ENCODE data around the gene BOLA1. TPM values are rescaled to one million over a fixed set of nuclear protein-coding genes. Genes with fewer than 3 reads are reported as not detected.
"Not testable (repeated sequence)": the region's sequence is repeated elsewhere in the genome, so short reads cannot be mapped to it uniquely, and the experiment has no call there.

Gene BOLA1, protein sequence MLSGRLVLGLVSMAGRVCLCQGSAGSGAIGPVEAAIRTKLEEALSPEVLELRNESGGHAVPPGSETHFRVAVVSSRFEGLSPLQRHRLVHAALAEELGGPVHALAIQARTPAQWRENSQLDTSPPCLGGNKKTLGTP
- total RNA-seq, result 6.3 TPM

DNA sequence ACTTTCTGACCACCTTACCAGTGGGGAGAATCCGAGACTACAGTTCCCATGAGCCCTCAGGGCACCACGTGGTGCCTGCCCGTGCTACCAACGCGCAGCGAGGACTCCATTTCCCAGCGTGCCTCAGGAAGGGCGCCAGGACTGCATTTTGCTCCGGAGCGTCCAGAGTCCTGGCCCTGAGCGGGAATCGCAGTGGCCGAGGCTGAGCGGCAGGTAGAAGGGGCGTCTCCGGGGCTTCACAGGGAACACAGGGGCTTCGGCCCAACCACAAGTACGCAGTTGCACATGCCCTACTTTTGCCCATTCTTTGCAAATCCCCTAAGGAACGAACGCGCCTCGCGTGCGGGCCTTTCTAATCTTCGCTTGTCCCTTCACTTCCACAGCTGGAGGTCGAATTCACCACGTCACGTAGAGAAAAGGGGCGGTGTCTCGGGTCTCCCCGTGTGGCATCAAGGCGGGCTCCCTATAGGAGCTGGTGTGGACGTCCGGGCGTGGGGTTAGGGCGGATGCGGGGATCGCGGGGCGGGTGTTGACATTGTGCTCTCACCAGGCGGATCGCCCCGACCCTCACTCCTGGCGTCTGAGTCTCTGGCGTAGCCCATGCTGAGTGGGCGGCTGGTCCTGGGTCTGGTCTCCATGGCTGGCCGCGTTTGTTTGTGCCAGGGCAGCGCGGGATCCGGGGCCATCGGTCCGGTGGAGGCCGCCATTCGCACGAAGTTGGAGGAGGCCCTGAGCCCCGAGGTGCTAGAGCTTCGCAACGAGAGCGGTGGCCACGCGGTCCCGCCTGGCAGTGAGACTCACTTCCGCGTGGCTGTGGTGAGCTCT lies at the start of gene BOLA1:
TSS of gene BOLA1 (plus strand) at position 109 of the 825 bp plus-strand sequence. CDS start at position 601, 492 bp downstream.
- H3K4me3 ChIP-seq (ENCODE audit: low read length in 3 of 3), result peak within 1 kb of the TSS; percentile 89 to 96 (median 95)
- peaks cover 8 to 14% (median 9%) of the 10 kb centered on the region in 3 donors for H3K4me1 ChIP-seq (ENCODE audit: control insufficient read depth in 3 of 3, insufficient read depth in 3 of 3, low read length in 3 of 3)
- H3K36me3 ChIP-seq (ENCODE audit: control insufficient read depth in 3 of 3, insufficient read depth in 3 of 3, low read length in 3 of 3), result peaks cover 0 to 2% (median 0%) of the 10 kb centered on the region in 3 donors

DNA sequence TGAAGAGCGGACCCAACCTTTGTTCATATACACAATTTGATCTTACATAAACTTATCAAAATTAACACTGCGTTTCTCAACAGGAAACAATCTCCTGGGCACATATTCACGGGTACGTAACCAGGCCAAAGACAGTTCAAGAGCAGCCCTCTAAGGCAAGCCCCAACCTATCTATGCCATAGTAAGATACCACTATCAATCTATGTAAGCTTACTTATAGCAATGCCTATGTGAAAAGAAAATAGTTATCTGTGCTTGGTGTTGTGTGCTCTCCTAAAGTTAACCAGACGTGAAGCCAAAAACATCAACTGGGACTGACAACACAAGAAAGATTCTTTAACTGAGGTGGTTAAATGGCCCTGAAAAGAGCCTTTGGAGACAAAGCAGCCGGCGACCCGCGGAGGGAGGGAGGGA lies 49.4 kb upstream of the BOLA1 start:
- H3K27me3 ChIP-seq (ENCODE audit: control insufficient read depth in 3 of 3, insufficient read depth in 3 of 3, low read length in 3 of 3), result no peaks in the 10 kb centered on the region
- H3K9ac ChIP-seq (ENCODE audit: low read depth in 1 of 3, low read length in 3 of 3), result peak overlapping the region in 1 of 3 donors; percentile 54
- no peaks in the 10 kb centered on the region for H3K9me3 ChIP-seq (ENCODE audit: control insufficient read depth in 3 of 3, low read length in 3 of 3)
- peak overlapping the region; percentile 49 to 65 (median 50) for H3K4me3 ChIP-seq (ENCODE audit: low read length in 3 of 3)
- H3K36me3 ChIP-seq (ENCODE audit: control insufficient read depth in 3 of 3, insufficient read depth in 3 of 3, low read length in 3 of 3), result peaks cover 0 to 2% (median 0%) of the 10 kb centered on the region in 3 donors
- peak overlapping the region; percentile 3 for H3K27ac ChIP-seq (ENCODE audit: low read depth, low read length)
- peaks cover 2 to 15% (median 13%) of the 10 kb centered on the region in 3 donors for H3K4me1 ChIP-seq (ENCODE audit: control insufficient read depth in 3 of 3, insufficient read depth in 3 of 3, low read length in 3 of 3)

More for the DNA sequence above, at the start of gene BOLA1:
- no peaks in the 10 kb centered on the region for H3K9me3 ChIP-seq (ENCODE audit: control insufficient read depth in 3 of 3, low read length in 3 of 3)
- peak within 1 kb of the TSS; percentile 90 for H3K9ac ChIP-seq (ENCODE audit: low read depth in 1 of 3, low read length in 3 of 3)
- peak within 1 kb of the TSS; percentile 73 for H3K27ac ChIP-seq (ENCODE audit: low read depth, low read length)
- H3K27me3 ChIP-seq (ENCODE audit: control insufficient read depth in 3 of 3, insufficient read depth in 3 of 3, low read length in 3 of 3), result no peaks in the 10 kb centered on the region

DNA sequence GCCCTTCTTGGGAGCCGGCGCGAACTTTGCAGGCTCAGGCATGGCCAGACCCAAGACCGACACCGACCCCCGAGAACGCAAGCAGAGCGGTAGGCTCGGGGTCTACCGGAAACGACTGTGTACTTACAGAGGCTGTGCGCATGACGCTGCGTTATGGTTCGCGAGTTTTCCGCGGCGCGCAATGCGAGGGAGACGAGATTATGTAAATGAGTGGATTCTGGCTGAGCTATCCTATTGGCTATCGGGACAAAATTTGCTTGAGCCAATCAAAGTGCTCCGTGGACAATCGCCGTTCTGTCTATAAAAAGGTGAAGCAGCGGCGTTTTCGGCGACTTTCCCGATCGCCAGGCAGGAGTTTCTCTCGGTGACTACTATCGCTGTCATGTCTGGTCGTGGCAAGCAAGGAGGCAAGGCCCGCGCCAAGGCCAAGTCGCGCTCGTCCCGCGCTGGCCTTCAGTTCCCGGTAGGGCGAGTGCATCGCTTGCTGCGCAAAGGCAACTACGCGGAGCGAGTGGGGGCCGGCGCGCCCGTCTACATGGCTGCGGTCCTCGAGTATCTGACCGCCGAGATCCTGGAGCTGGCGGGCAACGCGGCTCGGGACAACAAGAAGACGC lies 48.5 kb upstream of the BOLA1 start:
- H3K27me3 ChIP-seq (ENCODE audit: control insufficient read depth in 3 of 3, insufficient read depth in 3 of 3, low read length in 3 of 3); H3K9me3 ChIP-seq (ENCODE audit: control insufficient read depth in 3 of 3, low read length in 3 of 3); H3K27ac ChIP-seq (ENCODE audit: low read depth, low read length); H3K36me3 ChIP-seq (ENCODE audit: control insufficient read depth in 3 of 3, insufficient read depth in 3 of 3, low read length in 3 of 3); H3K4me3 ChIP-seq (ENCODE audit: low read length in 3 of 3); H3K9ac ChIP-seq (ENCODE audit: low read depth in 1 of 3, low read length in 3 of 3): not testable (repeated sequence)
- peaks cover 2 to 15% (median 13%) of the 10 kb centered on the region in 3 donors for H3K4me1 ChIP-seq (ENCODE audit: control insufficient read depth in 3 of 3, insufficient read depth in 3 of 3, low read length in 3 of 3)

DNA sequence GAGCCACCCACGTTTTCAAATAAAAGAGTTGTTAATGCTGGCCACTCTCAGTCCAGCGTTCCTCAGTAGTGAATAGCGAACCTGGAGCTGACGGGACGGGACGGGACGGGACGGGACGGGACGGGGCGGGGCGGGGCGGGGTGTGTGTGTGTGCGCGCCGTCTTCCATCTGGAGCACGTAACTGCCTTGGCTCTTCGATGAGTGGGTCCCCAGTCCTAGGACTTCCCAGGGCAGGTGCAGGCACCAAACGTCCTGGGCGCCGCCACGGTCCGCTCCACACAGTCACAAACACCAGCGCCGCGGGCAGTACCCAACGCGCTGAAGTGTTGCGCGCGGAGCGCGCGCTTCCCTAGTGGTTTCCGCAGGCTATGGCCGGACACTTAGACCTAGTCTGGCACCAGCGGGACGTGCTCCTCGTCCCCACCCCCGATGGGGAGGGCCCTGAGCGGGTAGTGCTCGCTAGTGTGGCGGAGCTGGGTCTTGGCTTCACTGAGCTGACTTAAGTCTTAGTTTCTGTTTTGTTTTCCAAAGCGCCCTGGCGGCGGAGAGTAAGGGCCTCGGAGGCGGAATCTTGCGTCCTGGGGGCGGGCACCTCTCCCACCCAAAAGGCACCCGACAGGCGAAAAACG lies 47.7 kb upstream of the BOLA1 start:
- H3K4me3 ChIP-seq (ENCODE audit: low read length in 3 of 3); H3K9me3 ChIP-seq (ENCODE audit: control insufficient read depth in 3 of 3, low read length in 3 of 3); H3K9ac ChIP-seq (ENCODE audit: low read depth in 1 of 3, low read length in 3 of 3); H3K27me3 ChIP-seq (ENCODE audit: control insufficient read depth in 3 of 3, insufficient read depth in 3 of 3, low read length in 3 of 3); H3K36me3 ChIP-seq (ENCODE audit: control insufficient read depth in 3 of 3, insufficient read depth in 3 of 3, low read length in 3 of 3); H3K27ac ChIP-seq (ENCODE audit: low read depth, low read length): not testable (repeated sequence)
- peaks cover 2 to 15% (median 13%) of the 10 kb centered on the region in 3 donors for H3K4me1 ChIP-seq (ENCODE audit: control insufficient read depth in 3 of 3, insufficient read depth in 3 of 3, low read length in 3 of 3)

DNA sequence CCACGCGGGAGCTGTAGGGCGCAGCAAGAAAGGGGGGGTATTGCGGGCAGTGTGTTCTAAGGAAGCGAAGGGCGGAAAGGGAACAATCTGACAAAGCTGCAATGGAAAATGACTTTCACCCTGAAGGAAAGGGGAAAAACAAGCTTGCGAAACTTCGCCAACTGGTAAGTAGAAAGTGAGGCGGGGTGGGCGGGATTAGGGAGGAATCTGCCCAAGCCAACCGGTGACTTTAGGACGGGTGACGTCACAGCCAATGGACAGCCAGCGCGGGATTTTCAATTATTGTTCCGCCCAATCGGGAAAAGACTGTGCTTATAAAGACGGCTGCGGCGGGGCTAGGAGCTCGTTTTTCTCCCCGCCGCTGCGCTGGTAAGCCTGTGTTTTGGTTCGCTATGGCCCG lies 47.1 kb upstream of the BOLA1 start:
- H3K36me3 ChIP-seq (ENCODE audit: control insufficient read depth in 3 of 3, insufficient read depth in 3 of 3, low read length in 3 of 3); H3K9ac ChIP-seq (ENCODE audit: low read depth in 1 of 3, low read length in 3 of 3); H3K4me3 ChIP-seq (ENCODE audit: low read length in 3 of 3); H3K27me3 ChIP-seq (ENCODE audit: control insufficient read depth in 3 of 3, insufficient read depth in 3 of 3, low read length in 3 of 3); H3K9me3 ChIP-seq (ENCODE audit: control insufficient read depth in 3 of 3, low read length in 3 of 3); H3K27ac ChIP-seq (ENCODE audit: low read depth, low read length): not testable (repeated sequence)
- H3K4me1 ChIP-seq (ENCODE audit: control insufficient read depth in 3 of 3, insufficient read depth in 3 of 3, low read length in 3 of 3), result peaks cover 2 to 15% (median 13%) of the 10 kb centered on the region in 3 donors

DNA sequence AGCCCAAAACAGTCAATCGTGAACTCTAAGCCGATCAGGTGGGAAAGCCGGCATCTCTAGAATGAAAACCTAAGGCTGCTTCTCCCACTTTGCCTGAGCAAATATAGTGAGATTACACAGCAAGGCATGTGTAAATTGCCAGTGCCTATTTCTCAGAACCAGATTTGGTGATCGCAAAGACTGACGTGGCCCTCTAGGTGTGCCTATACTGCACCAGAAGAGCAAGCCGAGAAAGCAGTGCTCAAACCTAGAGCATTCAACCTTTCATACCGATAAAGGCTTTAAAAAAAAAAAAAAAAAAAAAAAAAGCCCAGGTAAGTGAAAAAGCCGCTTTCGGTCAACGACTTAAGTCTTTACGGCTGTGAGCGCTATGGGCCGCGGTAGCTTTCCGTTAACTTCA lies 39.1 kb upstream of the BOLA1 start:
- not testable (repeated sequence) for H3K9me3 ChIP-seq (ENCODE audit: control insufficient read depth in 3 of 3, low read length in 3 of 3); H3K4me3 ChIP-seq (ENCODE audit: low read length in 3 of 3); H3K4me1 ChIP-seq (ENCODE audit: control insufficient read depth in 3 of 3, insufficient read depth in 3 of 3, low read length in 3 of 3); H3K27ac ChIP-seq (ENCODE audit: low read depth, low read length); H3K9ac ChIP-seq (ENCODE audit: low read depth in 1 of 3, low read length in 3 of 3); H3K36me3 ChIP-seq (ENCODE audit: control insufficient read depth in 3 of 3, insufficient read depth in 3 of 3, low read length in 3 of 3); H3K27me3 ChIP-seq (ENCODE audit: control insufficient read depth in 3 of 3, insufficient read depth in 3 of 3, low read length in 3 of 3)

DNA sequence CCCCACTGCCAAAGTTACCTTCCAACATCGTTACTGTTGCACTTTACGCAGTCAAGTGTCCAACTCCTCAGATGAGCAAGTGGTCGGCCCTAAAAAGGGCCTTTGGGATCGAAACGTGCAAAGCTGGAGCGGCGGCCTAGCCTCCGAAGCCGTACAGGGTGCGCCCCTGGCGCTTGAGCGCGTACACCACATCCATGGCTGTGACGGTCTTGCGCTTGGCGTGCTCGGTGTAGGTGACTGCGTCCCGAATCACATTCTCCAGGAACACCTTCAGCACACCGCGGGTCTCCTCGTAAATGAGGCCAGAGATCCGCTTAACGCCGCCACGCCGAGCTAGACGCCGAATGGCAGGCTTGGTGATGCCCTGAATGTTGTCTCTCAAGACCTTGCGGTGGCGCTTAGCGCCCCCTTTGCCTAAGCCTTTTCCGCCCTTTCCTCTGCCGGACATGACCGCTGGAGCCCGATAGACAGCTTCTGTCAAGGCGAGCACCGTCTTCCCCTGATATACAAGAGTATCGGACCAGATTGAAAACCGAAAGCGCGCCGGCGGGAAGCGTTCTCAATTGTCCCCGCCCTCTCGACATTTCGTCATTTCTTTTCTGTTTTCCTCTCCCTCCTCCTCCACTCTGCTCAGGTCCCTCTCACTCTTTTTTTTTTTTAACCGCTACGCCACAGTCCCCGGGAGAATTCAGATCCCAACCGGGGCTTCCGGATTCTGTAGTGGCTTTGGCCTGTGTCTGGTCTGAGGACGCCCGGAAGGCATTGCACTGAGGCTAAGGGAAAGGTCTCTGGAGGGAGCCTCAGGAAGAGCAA lies 38.5 kb upstream of the BOLA1 start:
- not testable (repeated sequence) for H3K4me3 ChIP-seq (ENCODE audit: low read length in 3 of 3); H3K27me3 ChIP-seq (ENCODE audit: control insufficient read depth in 3 of 3, insufficient read depth in 3 of 3, low read length in 3 of 3); H3K27ac ChIP-seq (ENCODE audit: low read depth, low read length); H3K9me3 ChIP-seq (ENCODE audit: control insufficient read depth in 3 of 3, low read length in 3 of 3); H3K4me1 ChIP-seq (ENCODE audit: control insufficient read depth in 3 of 3, insufficient read depth in 3 of 3, low read length in 3 of 3); H3K9ac ChIP-seq (ENCODE audit: low read depth in 1 of 3, low read length in 3 of 3); H3K36me3 ChIP-seq (ENCODE audit: control insufficient read depth in 3 of 3, insufficient read depth in 3 of 3, low read length in 3 of 3)

DNA sequence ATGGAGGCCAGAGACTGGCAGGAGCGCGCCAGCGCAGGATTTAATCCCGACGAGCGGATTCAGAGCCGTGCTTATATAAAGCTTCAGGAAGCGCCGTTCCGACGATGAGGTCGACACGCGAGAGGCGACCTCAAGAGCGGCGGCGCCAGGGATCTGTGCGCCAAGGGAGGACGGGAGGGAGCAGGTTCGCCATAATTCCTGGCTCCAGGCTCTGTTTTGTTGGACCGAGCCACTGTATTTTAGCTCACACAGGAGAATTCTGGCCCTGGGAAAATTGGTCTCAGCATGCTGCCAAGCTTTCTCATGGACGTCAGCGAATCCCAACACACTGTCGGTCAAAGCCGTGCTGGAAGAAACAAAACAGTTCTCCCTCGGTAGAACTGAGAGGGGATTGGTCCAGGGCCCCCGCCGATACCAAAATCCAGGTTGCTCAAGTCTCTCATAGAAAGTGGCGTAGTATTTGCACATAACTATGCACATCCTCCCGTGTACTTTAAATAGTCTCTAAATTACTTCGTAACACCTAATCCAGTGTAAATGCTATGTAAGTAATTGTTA lies 37.8 kb upstream of the BOLA1 start:
- H3K27me3 ChIP-seq (ENCODE audit: control insufficient read depth in 3 of 3, insufficient read depth in 3 of 3, low read length in 3 of 3); H3K27ac ChIP-seq (ENCODE audit: low read depth, low read length); H3K9me3 ChIP-seq (ENCODE audit: control insufficient read depth in 3 of 3, low read length in 3 of 3); H3K36me3 ChIP-seq (ENCODE audit: control insufficient read depth in 3 of 3, insufficient read depth in 3 of 3, low read length in 3 of 3); H3K9ac ChIP-seq (ENCODE audit: low read depth in 1 of 3, low read length in 3 of 3); H3K4me3 ChIP-seq (ENCODE audit: low read length in 3 of 3); H3K4me1 ChIP-seq (ENCODE audit: control insufficient read depth in 3 of 3, insufficient read depth in 3 of 3, low read length in 3 of 3): not testable (repeated sequence)

DNA sequence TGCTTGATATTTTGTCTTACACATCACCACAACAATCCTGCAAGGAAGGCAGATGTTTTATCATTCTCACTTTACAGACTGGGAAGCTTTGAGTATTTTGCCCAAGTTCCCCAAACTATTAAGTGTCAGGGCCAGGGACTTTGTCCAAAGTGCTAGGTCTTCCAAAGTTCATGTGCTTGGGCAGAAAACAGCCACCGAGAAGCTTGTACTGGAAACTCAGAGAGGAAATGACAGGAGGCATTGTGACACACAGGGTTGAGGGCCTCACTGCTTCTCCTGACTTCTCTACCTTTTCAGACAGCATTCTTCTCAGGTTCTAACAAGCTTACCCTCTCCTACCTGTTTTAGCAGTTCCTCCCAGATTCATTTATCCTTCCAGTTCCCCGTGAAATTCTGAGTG lies 32.5 kb upstream of the BOLA1 start:
- not testable (repeated sequence) for H3K4me3 ChIP-seq (ENCODE audit: low read length in 3 of 3); H3K27ac ChIP-seq (ENCODE audit: low read depth, low read length); H3K9ac ChIP-seq (ENCODE audit: low read depth in 1 of 3, low read length in 3 of 3); H3K9me3 ChIP-seq (ENCODE audit: control insufficient read depth in 3 of 3, low read length in 3 of 3); H3K36me3 ChIP-seq (ENCODE audit: control insufficient read depth in 3 of 3, insufficient read depth in 3 of 3, low read length in 3 of 3); H3K4me1 ChIP-seq (ENCODE audit: control insufficient read depth in 3 of 3, insufficient read depth in 3 of 3, low read length in 3 of 3); H3K27me3 ChIP-seq (ENCODE audit: control insufficient read depth in 3 of 3, insufficient read depth in 3 of 3, low read length in 3 of 3)
